Measurements from ENCODE around the gene SSTR3. TPM values are rescaled to one million over a fixed set of nuclear protein-coding genes. Genes with fewer than 3 reads are reported as not detected.

The SSTR3 gene
- total and polyA plus RNA-seq, 2 donors = 3.9 to 25.6 TPM

GRCh38 chr22:37186997-37187522, 25.2 kb downstream of the SSTR3 start:
- peak overlapping the region; percentile 40 to 66 for H3K27ac ChIP-seq (ENCODE audit: low read depth in 1 of 2, low read length in 1 of 2)
- 76% methylated on average over 4 of the region's 4 CpGs for WGBS
- no peaks in the 10 kb centered on the region for H3K9me3 ChIP-seq (ENCODE audit: control insufficient read depth in 2 of 2, insufficient read depth in 1 of 2, low read length in 1 of 2)
- no peaks in the 10 kb centered on the region for H3K27me3 ChIP-seq (ENCODE audit: control insufficient read depth in 2 of 2, insufficient read depth in 1 of 2, low read length in 1 of 2)
- DNase-seq (ENCODE audit: low read depth in 6 of 9, low spot score in 9 of 9) = no peak
- H3K4me3 ChIP-seq (ENCODE audit: low read length in 2 of 2) = no peak overlapping the region
- peaks cover 12 to 41% of the 10 kb centered on the region in 2 donors for H3K4me1 ChIP-seq (ENCODE audit: control insufficient read depth in 2 of 2, insufficient read depth in 2 of 2, low read length in 2 of 2)
- peaks cover 0 to 3% of the 10 kb centered on the region in 2 donors for H3K36me3 ChIP-seq (ENCODE audit: control insufficient read depth in 2 of 2, insufficient read depth in 2 of 2, low read length in 1 of 2)

DNA sequence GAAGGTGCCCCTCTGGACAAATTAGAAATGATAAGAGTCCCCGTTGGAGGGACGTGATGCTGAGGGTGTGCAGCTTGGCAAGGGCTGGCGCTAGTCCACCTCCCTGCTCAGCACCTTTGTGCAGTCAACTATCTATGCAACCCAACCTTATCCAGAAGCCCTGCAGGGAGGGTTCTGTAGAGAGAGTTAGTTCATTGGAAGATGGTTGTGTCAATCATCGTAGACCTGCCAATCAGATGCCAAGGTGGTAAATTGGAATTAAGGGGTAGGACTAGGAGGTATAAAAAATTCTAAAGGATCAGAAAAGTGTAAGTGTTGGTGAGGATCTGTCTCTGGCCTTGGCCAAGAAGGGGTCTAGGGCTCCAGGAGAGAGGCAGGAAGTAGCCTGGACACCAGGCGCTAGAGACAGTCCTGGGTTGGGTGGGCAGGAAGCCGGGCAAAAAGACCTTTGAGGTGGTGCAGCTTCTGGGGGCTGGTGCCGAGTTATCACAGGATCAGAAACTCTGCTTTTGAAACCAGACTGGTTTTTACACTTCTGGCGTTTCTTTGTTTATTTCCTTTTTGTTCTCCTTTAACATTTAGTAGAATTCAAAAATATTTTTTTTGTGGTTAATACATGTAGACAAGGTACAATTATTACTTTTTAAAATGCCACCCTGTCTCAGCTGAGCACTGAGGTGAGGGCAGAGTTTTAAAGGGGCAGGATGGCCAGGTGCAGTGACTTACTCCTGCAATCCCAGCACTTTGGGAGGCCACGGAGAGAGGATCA, 25.9 kb downstream of the SSTR3 start:
- Histone ChIP-seq H3K4me3 (ENCODE audit: low read length in 2 of 2) (no peak overlapping the region), H3K9me3 (ENCODE audit: control insufficient read depth in 2 of 2, insufficient read depth in 1 of 2, low read length in 1 of 2) (no peaks in the 10 kb centered on the region), H3K4me1 (ENCODE audit: control insufficient read depth in 2 of 2, insufficient read depth in 2 of 2, low read length in 2 of 2) (peaks cover 12 to 41% of the 10 kb centered on the region in 2 donors), H3K36me3 (ENCODE audit: control insufficient read depth in 2 of 2, insufficient read depth in 2 of 2, low read length in 1 of 2) (peaks cover 0 to 3% of the 10 kb centered on the region in 2 donors), H3K27me3 (ENCODE audit: control insufficient read depth in 2 of 2, insufficient read depth in 1 of 2, low read length in 1 of 2) (no peaks in the 10 kb centered on the region), H3K27ac (ENCODE audit: low read depth in 1 of 2, low read length in 1 of 2) (peak overlapping the region; percentile 40 to 66)
- DNase-seq (ENCODE audit: low read depth in 6 of 9, low spot score in 9 of 9) = peak; percentile 65 to 96 (median 86)
- WGBS = 48% methylated on average over 9 of the region's 9 CpGs

DNA sequence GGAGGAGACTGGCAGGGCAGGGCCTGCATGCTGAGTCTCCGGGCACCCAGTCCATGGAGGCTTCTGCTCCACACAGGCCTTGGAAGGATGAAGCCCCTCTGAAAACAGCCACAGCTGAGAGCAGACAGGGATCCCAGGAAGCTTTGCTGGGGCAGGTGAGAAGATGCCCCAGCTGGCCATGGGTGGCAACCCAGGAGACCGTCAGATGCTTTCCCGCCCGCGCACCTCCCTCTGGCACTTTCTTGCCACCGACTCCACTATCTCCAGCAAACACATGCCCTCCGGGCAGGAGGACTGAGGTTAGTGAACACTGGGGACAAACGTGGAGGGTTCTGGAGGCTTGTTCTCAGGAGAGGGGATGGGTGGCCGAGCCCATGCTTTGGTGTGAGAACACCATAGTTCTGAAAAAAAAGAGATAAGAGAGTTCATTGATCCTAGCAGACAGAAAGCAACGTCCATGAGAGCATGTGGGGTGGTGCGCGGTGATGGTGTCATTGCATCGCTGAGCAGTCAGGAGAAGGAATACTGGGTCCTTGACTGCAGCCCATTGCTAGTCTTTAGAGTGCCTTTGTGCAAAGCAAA, 26.5 kb downstream of the SSTR3 start:
- WGBS = 87% methylated on average over 13 of the region's 13 CpGs
- Histone ChIP-seq H3K4me1 (ENCODE audit: control insufficient read depth in 2 of 2, insufficient read depth in 2 of 2, low read length in 2 of 2) (peaks cover 12 to 41% of the 10 kb centered on the region in 2 donors), H3K27me3 (ENCODE audit: control insufficient read depth in 2 of 2, insufficient read depth in 1 of 2, low read length in 1 of 2) (no peaks in the 10 kb centered on the region), H3K36me3 (ENCODE audit: control insufficient read depth in 2 of 2, insufficient read depth in 2 of 2, low read length in 1 of 2) (peaks cover 0 to 3% of the 10 kb centered on the region in 2 donors), H3K27ac (ENCODE audit: low read depth in 1 of 2, low read length in 1 of 2) (no peak overlapping the region), H3K4me3 (ENCODE audit: low read length in 2 of 2) (no peak overlapping the region), H3K9me3 (ENCODE audit: control insufficient read depth in 2 of 2, insufficient read depth in 1 of 2, low read length in 1 of 2) (no peaks in the 10 kb centered on the region)
- no peak for DNase-seq (ENCODE audit: low read depth in 6 of 9, low spot score in 9 of 9)

GRCh38 chr22:37184816-37185541, 27.3 kb downstream of the SSTR3 start:
- Histone ChIP-seq H3K27ac (ENCODE audit: low read depth in 1 of 2, low read length in 1 of 2) (no peak overlapping the region), H3K4me1 (ENCODE audit: control insufficient read depth in 2 of 2, insufficient read depth in 2 of 2, low read length in 2 of 2) (peaks cover 12 to 41% of the 10 kb centered on the region in 2 donors), H3K27me3 (ENCODE audit: control insufficient read depth in 2 of 2, insufficient read depth in 1 of 2, low read length in 1 of 2) (no peaks in the 10 kb centered on the region), H3K36me3 (ENCODE audit: control insufficient read depth in 2 of 2, insufficient read depth in 2 of 2, low read length in 1 of 2) (peaks cover 0 to 3% of the 10 kb centered on the region in 2 donors), H3K4me3 (ENCODE audit: low read length in 2 of 2) (no peak overlapping the region), H3K9me3 (ENCODE audit: control insufficient read depth in 2 of 2, insufficient read depth in 1 of 2, low read length in 1 of 2) (no peaks in the 10 kb centered on the region)
- 95% methylated on average over 18 of the region's 18 CpGs for WGBS
- DNase-seq (ENCODE audit: low read depth in 6 of 9, low spot score in 9 of 9) = no peak

DNA sequence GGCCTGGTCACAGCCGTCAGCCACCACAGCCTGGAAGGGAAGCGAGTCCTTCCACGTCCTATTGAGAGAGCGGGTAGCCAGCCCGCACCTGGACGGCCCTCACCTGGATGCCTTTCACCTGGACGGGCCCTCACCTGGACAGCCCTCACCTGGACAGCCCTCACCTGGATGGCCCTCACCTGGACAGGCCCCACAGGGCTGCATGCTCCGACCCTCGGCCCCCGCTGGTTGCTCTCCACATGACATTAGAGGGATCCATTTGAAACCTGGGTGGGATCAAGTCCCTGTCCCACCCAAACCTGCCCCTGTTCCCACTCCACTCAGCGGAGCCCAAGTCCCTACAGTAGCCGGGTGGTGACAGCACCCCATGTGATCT, 27.9 kb downstream of the SSTR3 start:
- Histone ChIP-seq H3K4me3 (ENCODE audit: low read length in 2 of 2) (no peak overlapping the region), H3K36me3 (ENCODE audit: control insufficient read depth in 2 of 2, insufficient read depth in 2 of 2, low read length in 1 of 2) (no peaks in the 10 kb centered on the region), H3K4me1 (ENCODE audit: control insufficient read depth in 2 of 2, insufficient read depth in 2 of 2, low read length in 2 of 2) (peaks cover 12 to 41% of the 10 kb centered on the region in 2 donors), H3K9me3 (ENCODE audit: control insufficient read depth in 2 of 2, insufficient read depth in 1 of 2, low read length in 1 of 2) (no peaks in the 10 kb centered on the region), H3K27me3 (ENCODE audit: control insufficient read depth in 2 of 2, insufficient read depth in 1 of 2, low read length in 1 of 2) (no peaks in the 10 kb centered on the region), H3K27ac (ENCODE audit: low read depth in 1 of 2, low read length in 1 of 2) (no peak overlapping the region)
- 97% methylated on average over 12 of the region's 12 CpGs for WGBS
- no peak for DNase-seq (ENCODE audit: low read depth in 6 of 9, low spot score in 9 of 9)

- H3K4me3 ChIP-seq (ENCODE audit: low read length in 2 of 2) = no peak overlapping the region
- no peaks in the 10 kb centered on the region for H3K36me3 ChIP-seq (ENCODE audit: control insufficient read depth in 2 of 2, insufficient read depth in 2 of 2, low read length in 1 of 2)
- no peaks in the 10 kb centered on the region for H3K27me3 ChIP-seq (ENCODE audit: control insufficient read depth in 2 of 2, insufficient read depth in 1 of 2, low read length in 1 of 2)
- WGBS = 78% methylated on average over 17 of the region's 17 CpGs
- H3K4me1 ChIP-seq (ENCODE audit: control insufficient read depth in 2 of 2, insufficient read depth in 2 of 2, low read length in 2 of 2) = peaks cover 12 to 39% of the 10 kb centered on the region in 2 donors
- no peak overlapping the region for H3K27ac ChIP-seq (ENCODE audit: low read depth in 1 of 2, low read length in 1 of 2)
- H3K9me3 ChIP-seq (ENCODE audit: control insufficient read depth in 2 of 2, insufficient read depth in 1 of 2, low read length in 1 of 2) = no peaks in the 10 kb centered on the region
- DNase-seq (ENCODE audit: low read depth in 6 of 9, low spot score in 9 of 9) = no peak
Measured at GRCh38 chr22:37183432-37184379, 28.6 kb downstream of the SSTR3 start.

DNA sequence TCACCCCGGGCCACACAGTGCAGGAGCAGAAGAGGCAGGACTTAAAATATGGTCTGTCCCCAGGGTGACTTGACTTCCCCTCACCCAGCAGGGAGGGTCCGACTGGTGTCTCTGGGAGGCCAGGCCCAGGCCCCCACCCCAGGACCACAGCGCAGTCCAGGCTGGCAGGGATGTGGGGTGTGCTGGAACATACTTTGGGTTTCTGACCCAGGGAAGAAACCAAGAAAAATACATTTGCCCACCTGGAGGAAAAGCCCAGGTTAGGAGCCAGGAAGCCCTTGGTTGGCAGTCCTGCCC, 29.4 kb downstream of the SSTR3 start:
- no peak overlapping the region for H3K27ac ChIP-seq (ENCODE audit: low read depth in 1 of 2, low read length in 1 of 2)
- peaks cover 12 to 30% of the 10 kb centered on the region in 2 donors for H3K4me1 ChIP-seq (ENCODE audit: control insufficient read depth in 2 of 2, insufficient read depth in 2 of 2, low read length in 2 of 2)
- H3K4me3 ChIP-seq (ENCODE audit: low read length in 2 of 2) = no peak overlapping the region
- H3K9me3 ChIP-seq (ENCODE audit: control insufficient read depth in 2 of 2, insufficient read depth in 1 of 2, low read length in 1 of 2) = no peaks in the 10 kb centered on the region
- WGBS = 80% methylated on average over 3 of the region's 3 CpGs
- H3K36me3 ChIP-seq (ENCODE audit: control insufficient read depth in 2 of 2, insufficient read depth in 2 of 2, low read length in 1 of 2) = no peaks in the 10 kb centered on the region
- DNase-seq (ENCODE audit: low read depth in 6 of 9, low spot score in 9 of 9) = no peak
- H3K27me3 ChIP-seq (ENCODE audit: control insufficient read depth in 2 of 2, insufficient read depth in 1 of 2, low read length in 1 of 2) = no peaks in the 10 kb centered on the region

- Histone ChIP-seq H3K27ac (ENCODE audit: low read depth in 1 of 2, low read length in 1 of 2) (no peak overlapping the region), H3K4me1 (ENCODE audit: control insufficient read depth in 2 of 2, insufficient read depth in 2 of 2, low read length in 2 of 2) (peaks cover 12 to 25% of the 10 kb centered on the region in 2 donors), H3K4me3 (ENCODE audit: low read length in 2 of 2) (no peak overlapping the region)
Measured at GRCh38 chr22:37182101-37182948, 30.0 kb downstream of the SSTR3 start.

More at GRCh38 chr22:37182101-37182948, 30.0 kb downstream of the SSTR3 start:
- Histone ChIP-seq H3K27me3 (ENCODE audit: control insufficient read depth in 2 of 2, insufficient read depth in 1 of 2, low read length in 1 of 2) (no peaks in the 10 kb centered on the region), H3K9me3 (ENCODE audit: control insufficient read depth in 2 of 2, insufficient read depth in 1 of 2, low read length in 1 of 2) (no peaks in the 10 kb centered on the region), H3K36me3 (ENCODE audit: control insufficient read depth in 2 of 2, insufficient read depth in 2 of 2, low read length in 1 of 2) (no peaks in the 10 kb centered on the region)
- no peak for DNase-seq (ENCODE audit: low read depth in 6 of 9, low spot score in 9 of 9)
- 94% methylated on average over 37 of the region's 37 CpGs for WGBS

Data from thymus (tissue), 11 donors.